Body of pancreas (tissue), 4 donors: ENCODE measurements around the gene ZNF831.

Experiments used
- POLR2A ChIP-seq, 3 donors: fragments of 450-650 bp; IDR thresholded peaks; one replicate each; pipeline ENCODE4 v1.6.1; 2016; ENCODE audit warnings: antibody characterized with exemption in 3 of 3, mild to moderate bottlenecking in 2 of 3
- TF ChIP-seq, protein P1 (sequence below), 7 experiments: fragments of 450-650 bp in 4 of 7; fragments of 200-600 bp in 3 of 7; sonication (generic) in 3 of 7; IDR thresholded peaks; one replicate each; pipeline ENCODE4 v1.5.1; 2016 to 2019; ENCODE audit warnings: antibody characterized with exemption in 7 of 7

DNA sequence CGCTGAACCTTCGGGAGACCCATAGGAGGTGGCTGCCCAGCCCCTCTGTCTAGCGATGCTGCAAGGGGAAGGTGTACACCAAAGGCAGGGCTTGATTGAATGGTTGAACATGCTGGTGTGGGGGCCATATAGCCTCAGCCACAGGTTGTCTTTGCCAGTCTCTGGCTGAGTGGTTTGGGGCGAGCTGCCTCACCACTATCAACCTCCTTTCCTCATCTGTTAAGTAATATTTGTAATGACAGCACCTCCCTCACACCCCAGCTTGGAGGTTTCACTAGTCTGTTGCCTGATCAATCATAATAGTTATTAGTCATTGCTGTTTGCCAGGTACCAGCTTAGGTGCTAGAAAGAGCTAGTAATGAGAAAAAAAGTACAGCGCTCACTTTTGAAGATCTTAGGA lies 11.8 kb upstream of the ZNF831 start:
- TF ChIP-seq, protein P1, sequence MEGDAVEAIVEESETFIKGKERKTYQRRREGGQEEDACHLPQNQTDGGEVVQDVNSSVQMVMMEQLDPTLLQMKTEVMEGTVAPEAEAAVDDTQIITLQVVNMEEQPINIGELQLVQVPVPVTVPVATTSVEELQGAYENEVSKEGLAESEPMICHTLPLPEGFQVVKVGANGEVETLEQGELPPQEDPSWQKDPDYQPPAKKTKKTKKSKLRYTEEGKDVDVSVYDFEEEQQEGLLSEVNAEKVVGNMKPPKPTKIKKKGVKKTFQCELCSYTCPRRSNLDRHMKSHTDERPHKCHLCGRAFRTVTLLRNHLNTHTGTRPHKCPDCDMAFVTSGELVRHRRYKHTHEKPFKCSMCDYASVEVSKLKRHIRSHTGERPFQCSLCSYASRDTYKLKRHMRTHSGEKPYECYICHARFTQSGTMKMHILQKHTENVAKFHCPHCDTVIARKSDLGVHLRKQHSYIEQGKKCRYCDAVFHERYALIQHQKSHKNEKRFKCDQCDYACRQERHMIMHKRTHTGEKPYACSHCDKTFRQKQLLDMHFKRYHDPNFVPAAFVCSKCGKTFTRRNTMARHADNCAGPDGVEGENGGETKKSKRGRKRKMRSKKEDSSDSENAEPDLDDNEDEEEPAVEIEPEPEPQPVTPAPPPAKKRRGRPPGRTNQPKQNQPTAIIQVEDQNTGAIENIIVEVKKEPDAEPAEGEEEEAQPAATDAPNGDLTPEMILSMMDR (IDR thresholded peaks at IDR 0.05): no peak
- TF ChIP-seq POLR2A (IDR thresholded peaks at IDR 0.05): no peak
